Activated CD8-positive, alpha-beta T cell treated with anti-CD3 and anti-CD28 coated beads for 36 hours (primary cell): ENCODE results near the gene POU2F1. TPM values are rescaled to one million over a fixed set of nuclear protein-coding genes. Genes with fewer than 3 reads are reported as not detected.
"Not testable (repeated sequence)": the region's sequence is repeated elsewhere in the genome, so short reads cannot be mapped to it uniquely, and the experiment has no call there.

ENCODE experiments used
- ATAC-seq: fragments of 200-7000 bp; cut with Tn5 transposase; one replicate; pipeline ENCODE4 v1.10.0; 2021; ENCODE audit warnings: mild to moderate bottlenecking, moderate library complexity
- CTCF ChIA-PET: fragments of 350-600 bp; sonication (Branson Sonifier 250); formaldehyde crosslinking; loops from one replicate; lab custom pipeline; 2021; ENCODE audit warnings: antibody characterized with exemption; lab: Charles Lee
- POLR2A ChIA-PET: fragments of 350-600 bp; sonication (Branson Sonifier 250); formaldehyde crosslinking; loops from one replicate; lab custom pipeline; 2021; ENCODE audit warnings: antibody characterized with exemption; lab: Charles Lee
- DNase-seq: peaks from one replicate; pipeline ENCODE4 v3.0.0-alpha.2; 2020
- H3K27ac Mint-ChIP-seq: one replicate; pipeline ENCODE4 v1.8.0; 2021; ENCODE audit warnings: mild to moderate bottlenecking, mixed read lengths
- H3K27me3 Mint-ChIP-seq: one replicate; pipeline ENCODE4 v1.8.0; 2021; ENCODE audit warnings: mixed read lengths
- H3K36me3 Mint-ChIP-seq: one replicate; pipeline ENCODE4 v1.8.0; 2021; ENCODE audit warnings: low read depth, mixed read lengths
- H3K4me1 Mint-ChIP-seq: one replicate; pipeline ENCODE4 v1.8.0; 2021; ENCODE audit warnings: low read depth, mixed read lengths
- H3K4me3 Mint-ChIP-seq: one replicate; pipeline ENCODE4 v1.8.0; 2021; ENCODE audit warnings: mild to moderate bottlenecking, moderate library complexity, mixed read lengths
- H3K9me3 Mint-ChIP-seq: one replicate; pipeline ENCODE4 v1.8.0; 2021; ENCODE audit warnings: mixed read lengths
- intact Hi-C: fragments of 100-400 bp; cut with micrococcal nuclease; formaldehyde crosslinking; loops from one replicate; pipeline ENCODE4 v1.10.0; 2022
- total RNA-seq, 2 experiments: library from RNA; stranded (reverse); gene quantifications; one replicate each; pipeline ENCODE4 v1.2.3, GENCODE V29; 2021
- TF ChIP-seq, protein P1 (sequence below): fragments of 200-600 bp; IDR thresholded peaks from one replicate; pipeline ENCODE4 v1.8.0; 2022; ENCODE audit warnings: antibody characterized with exemption, mild to moderate bottlenecking

The POU2F1 gene
- total RNA-seq, 2 experiments from 2014 or later, result 23.6 to 24.2 TPM

DNA sequence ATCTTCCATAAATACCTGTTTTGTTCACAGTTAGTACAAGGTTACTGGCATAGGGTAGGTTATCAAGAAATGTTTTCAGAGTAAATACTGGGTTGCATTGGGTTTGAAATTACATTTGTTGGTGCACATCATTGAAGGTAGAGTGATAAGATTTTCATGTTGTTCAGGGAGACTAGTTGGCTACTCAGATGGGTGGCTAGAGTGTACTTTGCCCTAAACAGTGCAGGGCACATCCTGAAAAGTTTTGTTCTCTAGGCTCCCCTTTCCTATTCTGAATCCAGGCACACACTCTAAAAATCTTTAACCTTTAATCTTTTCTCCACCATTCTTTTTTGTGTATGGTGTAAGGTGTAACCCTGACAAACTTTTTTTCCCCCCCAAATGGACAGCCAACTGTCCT is 18.0 kb downstream of the POU2F1 start:
- DNase-seq, result no peak
- intact Hi-C loops, result no loop called here
- Mint-ChIP-seq H3K9me3 (peaks cover 1% of the 10 kb centered on the region), H3K4me3 (no peak overlapping the region), H3K36me3 (peaks cover 1% of the 10 kb centered on the region), H3K4me1 (peaks cover 17% of the 10 kb centered on the region), H3K27me3 (no peaks in the 10 kb centered on the region), H3K27ac (no peak overlapping the region)
- TF ChIP-seq, protein P1, sequence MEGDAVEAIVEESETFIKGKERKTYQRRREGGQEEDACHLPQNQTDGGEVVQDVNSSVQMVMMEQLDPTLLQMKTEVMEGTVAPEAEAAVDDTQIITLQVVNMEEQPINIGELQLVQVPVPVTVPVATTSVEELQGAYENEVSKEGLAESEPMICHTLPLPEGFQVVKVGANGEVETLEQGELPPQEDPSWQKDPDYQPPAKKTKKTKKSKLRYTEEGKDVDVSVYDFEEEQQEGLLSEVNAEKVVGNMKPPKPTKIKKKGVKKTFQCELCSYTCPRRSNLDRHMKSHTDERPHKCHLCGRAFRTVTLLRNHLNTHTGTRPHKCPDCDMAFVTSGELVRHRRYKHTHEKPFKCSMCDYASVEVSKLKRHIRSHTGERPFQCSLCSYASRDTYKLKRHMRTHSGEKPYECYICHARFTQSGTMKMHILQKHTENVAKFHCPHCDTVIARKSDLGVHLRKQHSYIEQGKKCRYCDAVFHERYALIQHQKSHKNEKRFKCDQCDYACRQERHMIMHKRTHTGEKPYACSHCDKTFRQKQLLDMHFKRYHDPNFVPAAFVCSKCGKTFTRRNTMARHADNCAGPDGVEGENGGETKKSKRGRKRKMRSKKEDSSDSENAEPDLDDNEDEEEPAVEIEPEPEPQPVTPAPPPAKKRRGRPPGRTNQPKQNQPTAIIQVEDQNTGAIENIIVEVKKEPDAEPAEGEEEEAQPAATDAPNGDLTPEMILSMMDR, result no peak
- ATAC-seq, result no peak
- ChIA-PET CTCF (no interaction called here), POLR2A (no interaction called here)

DNA sequence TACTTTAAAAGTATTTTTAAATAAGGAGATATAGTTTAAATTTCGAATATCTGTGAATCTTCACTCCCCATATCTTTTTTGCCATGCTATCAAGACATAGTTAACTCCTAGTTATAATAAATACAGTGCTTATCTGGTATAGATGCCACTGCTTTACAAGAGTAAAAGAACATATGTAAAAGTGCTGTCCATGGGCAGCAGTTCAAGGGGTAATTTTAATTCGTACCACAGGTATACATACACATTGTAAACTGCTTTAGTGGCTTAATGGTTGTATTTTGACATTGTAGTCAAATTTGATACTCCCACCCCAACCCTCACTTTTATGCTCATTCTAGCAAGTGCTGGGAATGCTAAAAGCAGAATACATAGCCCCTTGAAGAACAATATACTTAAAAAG is 18.6 kb downstream of the POU2F1 start:
- Mint-ChIP-seq H3K27ac (no peak overlapping the region), H3K27me3 (no peaks in the 10 kb centered on the region), H3K9me3 (peaks cover 5% of the 10 kb centered on the region), H3K4me1 (peaks cover 11% of the 10 kb centered on the region), H3K36me3 (peaks cover 5% of the 10 kb centered on the region), H3K4me3 (no peak overlapping the region)
- TF ChIP-seq, protein P1, result no peak
- intact Hi-C loops, result no loop called here
- POLR2A ChIA-PET, result no interaction called here
- ATAC-seq (no peak), DNase-seq (no peak)
- CTCF ChIA-PET, result no interaction called here

DNA sequence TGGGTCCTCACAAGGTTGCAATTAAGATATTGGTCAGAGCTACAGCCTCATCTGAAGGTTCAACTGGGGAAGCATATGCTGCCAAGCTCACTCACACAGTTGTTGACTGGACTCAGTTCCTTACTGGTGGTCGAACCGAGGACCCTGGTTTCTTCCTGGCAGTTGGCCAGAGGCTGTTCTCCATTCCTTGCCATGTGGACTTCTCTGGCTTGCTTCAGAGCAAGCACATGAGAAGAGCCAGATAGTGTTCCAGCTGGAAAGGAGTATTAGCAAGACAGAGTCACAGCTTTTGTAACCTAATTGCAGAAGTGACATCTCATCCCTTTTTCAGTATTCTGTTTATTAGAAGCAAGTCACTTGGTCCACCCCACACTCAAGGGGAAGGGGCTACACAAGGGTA is 23.6 kb downstream of the POU2F1 start:
- CTCF ChIA-PET, result interaction anchor here (1.6 kb wide), 1 partner anchor 24 kb away, joined by 4 read pairs; no protein-coding TSS in a partner anchor
- TF ChIP-seq, protein P1, result no peak
- Mint-ChIP-seq H3K9me3 (peaks cover 5% of the 10 kb centered on the region), H3K27me3 (no peaks in the 10 kb centered on the region), H3K27ac (no peak overlapping the region), H3K4me3 (no peak overlapping the region), H3K4me1 (peaks cover 16% of the 10 kb centered on the region), H3K36me3 (peaks cover 9% of the 10 kb centered on the region)
- intact Hi-C loops, result no loop called here
- POLR2A ChIA-PET, result no interaction called here
- no peak for DNase-seq
- no peak for ATAC-seq

DNA sequence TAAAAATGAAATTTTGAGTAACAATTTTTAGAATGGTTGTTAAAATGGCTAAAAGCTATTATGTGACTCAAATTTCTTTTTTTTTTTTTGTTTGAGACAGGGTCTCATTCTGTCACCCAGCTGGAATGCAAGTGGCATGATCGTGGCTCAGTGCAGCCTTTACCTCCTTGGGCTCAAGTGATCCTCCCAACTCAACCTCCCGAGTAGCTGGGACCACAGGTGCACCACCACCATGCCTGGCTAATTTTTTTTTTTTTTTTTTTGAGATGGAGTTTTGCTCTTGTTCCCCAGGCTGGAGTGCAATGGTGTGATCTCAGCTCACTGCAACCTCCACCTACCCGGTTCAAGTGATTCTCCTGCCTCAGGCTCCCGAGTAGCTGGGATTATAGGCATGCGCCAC is 24.5 kb downstream of the POU2F1 start:
- H3K9me3 Mint-ChIP-seq, ATAC-seq, H3K27me3 Mint-ChIP-seq, H3K4me3 Mint-ChIP-seq, H3K36me3 Mint-ChIP-seq, intact Hi-C loops, DNase-seq, H3K27ac Mint-ChIP-seq, POLR2A ChIA-PET: not testable (repeated sequence)
- H3K4me1 Mint-ChIP-seq, result peaks cover 25% of the 10 kb centered on the region
- CTCF ChIA-PET, result interaction anchor here (1.3 to 1.7 kb wide), 2 partner anchors 17 to 23 kb away, joined by 4 read pairs; no protein-coding TSS in a partner anchor

DNA sequence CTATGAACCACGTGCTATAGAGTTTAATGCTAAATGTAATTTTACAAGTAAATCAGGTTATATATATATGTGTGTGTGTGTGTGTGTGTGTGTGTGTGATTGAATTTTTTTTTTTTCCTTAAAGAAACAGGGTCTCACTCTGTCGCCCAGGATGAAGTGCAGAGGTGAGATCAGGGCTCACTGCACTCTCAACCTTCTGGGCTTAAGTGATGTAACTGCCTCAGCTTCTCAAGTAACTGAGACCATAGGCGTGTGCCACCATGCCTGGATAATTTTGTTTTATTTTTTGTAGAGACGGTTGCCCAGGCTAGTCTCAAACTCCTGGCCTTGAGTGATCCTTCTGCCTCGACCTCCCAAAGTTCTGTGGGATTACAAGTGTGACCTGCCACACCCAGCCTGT is 26.3 kb downstream of the POU2F1 start:
- CTCF ChIA-PET, result no interaction called here
- H3K9me3 Mint-ChIP-seq, result peaks cover 5% of the 10 kb centered on the region

More for the DNA sequence above, 26.3 kb downstream of the POU2F1 start:
- POLR2A ChIA-PET, result interaction anchor here (0.6 kb wide), 1 partner anchor 22 kb away, joined by 3 read pairs; no protein-coding TSS in a partner anchor
- TF ChIP-seq, protein P1, result no peak
- Mint-ChIP-seq H3K4me3 (no peak overlapping the region), H3K36me3 (peaks cover 9% of the 10 kb centered on the region), H3K27ac (no peak overlapping the region), H3K4me1 (peaks cover 28% of the 10 kb centered on the region), H3K27me3 (no peaks in the 10 kb centered on the region)
- DNase-seq (no peak), ATAC-seq (no peak)
- intact Hi-C loops, result no loop called here
